NCI-H524 (cell line): ENCODE results near the gene EXOC2.

Experiments
- DNase-seq, 2 experiments: peaks; one replicate each; lab custom pipeline; 2025; lab: John Stamatoyannopoulos, UW

Gene EXOC2

DNA sequence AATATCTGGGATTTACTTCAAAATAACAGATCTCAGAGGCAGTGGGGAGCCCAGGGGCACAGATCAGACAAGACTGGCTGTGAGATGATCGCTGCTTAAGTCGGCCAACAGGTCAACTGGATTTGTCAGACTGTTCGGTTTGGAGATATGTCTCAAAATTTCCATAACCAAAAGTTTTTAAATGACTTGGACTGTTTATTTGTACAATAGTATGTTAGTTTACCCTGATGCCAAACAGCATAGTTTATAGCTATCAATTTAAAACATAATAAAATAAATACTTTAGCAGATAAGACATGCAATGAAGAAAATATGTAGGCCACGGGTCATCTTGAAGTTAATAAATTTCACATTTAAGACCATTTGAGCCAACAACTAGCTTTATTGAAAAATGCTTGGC, 174.7 kb downstream of the EXOC2 start:
- no peak for DNase-seq

GRCh38 chr6:516213-516612, 176.7 kb downstream of the EXOC2 start:
- DNase-seq, result no peak

DNA sequence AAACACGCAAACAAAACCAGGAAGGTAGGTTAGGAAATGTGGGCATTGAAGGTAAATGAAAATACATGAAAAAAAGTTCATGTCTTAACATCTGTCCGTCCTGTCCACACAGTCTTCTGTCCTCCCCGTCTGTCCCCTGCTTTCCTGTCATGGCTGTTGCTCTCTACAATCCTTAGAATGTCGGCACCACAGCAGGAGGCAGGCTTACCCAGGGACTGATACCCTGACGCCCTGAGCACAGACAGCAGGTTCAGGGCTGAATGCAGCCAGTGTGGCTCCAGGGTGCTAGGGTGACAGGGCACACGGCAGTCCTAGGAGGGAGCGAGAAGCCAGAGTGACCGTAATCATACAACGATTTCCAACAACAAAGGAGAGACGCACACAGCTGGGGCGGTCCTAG, 177.7 kb downstream of the EXOC2 start:
- no peak for DNase-seq

DNA sequence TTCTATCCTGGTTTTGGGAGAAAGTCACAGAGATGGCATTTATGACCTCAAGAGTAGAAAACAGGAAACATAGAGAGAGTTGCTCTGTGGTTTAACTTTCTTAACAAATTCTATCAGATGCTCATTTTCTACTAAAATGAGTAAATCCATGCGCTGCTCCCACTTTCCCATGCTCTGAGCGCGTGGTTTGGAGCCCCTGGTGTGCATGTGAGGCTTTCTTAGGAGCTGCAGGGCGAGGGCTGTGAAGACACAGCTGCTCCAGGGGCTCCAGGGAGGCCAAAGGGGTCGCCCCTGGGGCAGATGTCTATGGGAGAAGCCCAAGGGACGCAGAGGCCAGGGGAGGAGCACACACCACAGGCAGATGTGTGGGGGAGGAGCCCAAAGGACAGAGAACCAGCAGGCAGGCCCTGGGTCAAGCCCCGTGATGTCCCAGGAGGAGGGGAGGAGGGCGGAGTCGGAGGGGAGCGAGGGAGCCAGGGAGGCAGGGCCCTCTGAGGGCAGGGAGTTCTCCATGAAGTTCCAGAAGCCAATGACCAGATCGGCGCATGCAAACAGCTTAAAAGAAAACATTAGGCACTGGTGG, 178.5 kb downstream of the EXOC2 start:
- DNase-seq, result no peak

GRCh38 chr6:513961-514360, 179.0 kb downstream of the EXOC2 start:
- DNase-seq, result no peak

- no peak for DNase-seq
Measured at GRCh38 chr6:513058-513457, 179.9 kb downstream of the EXOC2 start.

- no peak for DNase-seq
Measured at GRCh38 chr6:511488-512137, 181.3 kb downstream of the EXOC2 start.

DNA sequence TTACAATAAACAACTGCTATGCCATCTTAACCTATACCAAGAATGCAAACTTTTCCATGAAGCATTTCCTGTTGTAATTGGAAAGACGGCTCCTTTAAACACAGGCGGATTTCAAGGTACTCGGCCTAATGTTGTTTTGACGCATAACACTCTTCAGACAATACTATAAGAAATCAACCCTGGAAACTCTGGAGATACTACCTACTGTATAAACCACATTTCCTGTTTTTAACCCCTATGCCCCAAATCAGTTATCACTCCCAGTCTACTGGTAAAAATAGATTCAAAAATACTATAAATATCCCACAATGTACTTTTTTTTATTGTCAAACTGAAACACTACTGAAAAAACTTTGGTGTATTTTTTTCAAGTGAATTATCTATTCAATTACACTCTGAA, 183.3 kb downstream of the EXOC2 start:
- DNase-seq, result no peak

- DNase-seq, result no peak
Measured at GRCh38 chr6:508614-509013, 184.3 kb downstream of the EXOC2 start.

DNA sequence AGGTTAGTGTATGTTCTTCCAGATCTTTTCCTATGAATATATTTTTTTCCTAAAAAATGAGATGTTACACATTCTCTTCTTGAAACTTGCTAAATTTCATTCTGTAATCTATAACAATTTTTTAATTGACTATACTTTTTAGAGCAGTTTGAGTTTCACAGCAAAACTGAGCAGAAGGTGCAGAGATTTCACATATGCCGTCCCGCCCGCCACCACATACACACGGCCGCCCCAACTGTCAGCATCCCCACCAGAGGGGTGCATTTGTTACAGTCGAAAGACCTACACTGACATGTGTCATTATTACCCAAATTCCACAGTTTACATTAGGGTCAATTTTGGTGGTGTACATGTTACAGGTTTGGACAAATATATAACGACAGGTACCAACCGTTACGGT, 184.9 kb downstream of the EXOC2 start:
- DNase-seq, result no peak

DNA sequence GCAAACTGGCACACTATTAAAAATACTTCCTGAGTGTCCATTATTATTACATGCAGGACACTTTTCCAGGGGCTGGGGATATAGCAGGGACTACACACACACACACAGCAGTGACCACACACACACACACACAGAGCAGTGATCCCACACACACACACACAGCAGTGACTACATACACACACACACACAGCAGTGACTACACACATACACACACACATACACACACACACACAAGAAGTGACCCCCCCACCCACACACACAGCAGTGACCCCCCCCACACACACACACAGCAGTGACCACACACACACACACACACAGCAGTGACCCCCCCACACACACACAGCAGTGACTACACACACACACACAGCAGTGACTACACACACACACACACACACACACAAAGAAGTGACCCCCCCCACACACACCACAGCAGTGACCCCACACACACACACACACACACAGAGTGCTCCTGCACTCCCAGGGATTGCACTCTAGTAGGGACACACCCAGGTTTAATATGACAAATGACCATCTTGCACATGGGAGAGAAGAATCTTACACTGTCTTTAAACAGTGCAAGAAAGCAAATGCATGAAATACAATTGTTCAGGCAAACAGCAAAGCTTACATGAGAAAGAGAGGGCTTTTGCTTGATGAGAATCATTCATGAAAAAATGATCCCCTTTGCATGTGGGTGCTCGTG, 185.9 kb downstream of the EXOC2 start:
- DNase-seq, result no peak

DNA sequence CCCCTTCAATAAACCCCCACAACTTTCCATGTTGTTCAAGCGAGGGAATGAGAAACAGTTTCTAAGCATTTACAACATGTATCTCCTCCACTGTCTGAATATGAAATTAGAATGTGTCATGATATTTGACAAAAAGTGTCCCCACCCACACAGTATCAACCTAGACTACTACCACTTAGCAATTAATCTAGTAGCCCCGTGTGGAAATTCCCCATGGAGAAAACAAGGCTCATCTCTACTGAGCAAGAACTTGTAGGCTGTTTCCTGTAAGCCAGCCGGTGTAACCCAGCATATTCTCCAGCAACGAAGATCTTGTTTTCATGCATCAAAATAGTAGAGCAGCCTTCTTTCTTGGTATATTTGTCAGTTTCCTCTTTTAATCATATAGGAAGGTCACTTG, 186.4 kb downstream of the EXOC2 start:
- DNase-seq, result no peak

- DNase-seq, result no peak
Measured at GRCh38 chr6:505374-505773, 187.6 kb downstream of the EXOC2 start.

- DNase-seq, result no peak
Measured at GRCh38 chr6:504446-504980, 188.4 kb downstream of the EXOC2 start.

DNA sequence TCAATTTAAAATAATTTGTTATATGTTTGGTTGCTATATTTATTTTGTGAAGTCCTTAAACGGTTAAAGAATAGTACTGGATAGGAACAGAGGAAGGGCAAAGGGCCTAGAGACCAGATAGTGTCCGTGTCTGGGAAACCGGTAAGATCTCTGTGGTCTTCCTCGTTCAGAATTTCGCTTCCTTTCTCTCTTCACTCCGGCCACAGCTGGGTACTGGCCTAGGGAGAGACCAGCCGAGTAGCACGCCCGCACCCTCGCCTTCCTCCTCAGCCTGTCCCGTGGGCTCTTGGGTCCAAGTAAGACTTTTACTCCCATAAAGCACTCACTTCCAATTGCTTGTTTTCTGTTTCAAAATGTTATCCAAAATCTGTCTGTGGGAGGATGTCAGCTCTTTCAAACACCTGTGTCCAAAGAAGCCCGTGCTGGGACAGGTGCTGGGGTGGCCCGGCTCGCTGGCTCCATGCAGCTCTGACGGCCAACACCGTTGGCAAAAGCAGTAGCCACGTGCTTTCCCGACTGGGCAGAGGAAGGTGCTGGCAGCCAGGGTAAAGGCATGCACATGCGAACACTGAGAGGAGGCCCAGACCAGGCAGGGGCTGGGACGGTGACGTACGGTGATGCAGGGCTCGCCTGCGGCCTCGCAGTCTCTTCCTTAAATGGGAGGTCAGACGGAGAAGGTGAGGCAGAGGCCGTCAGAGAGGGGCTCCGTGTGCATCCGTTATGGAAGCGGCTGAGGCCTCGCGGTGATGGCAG, 189.2 kb downstream of the EXOC2 start:
- DNase-seq, result no peak

GRCh38 chr6:502761-503160, 190.2 kb downstream of the EXOC2 start:
- no peak for DNase-seq

- no peak for DNase-seq
Measured at GRCh38 chr6:501891-502601, 190.9 kb downstream of the EXOC2 start.

DNA sequence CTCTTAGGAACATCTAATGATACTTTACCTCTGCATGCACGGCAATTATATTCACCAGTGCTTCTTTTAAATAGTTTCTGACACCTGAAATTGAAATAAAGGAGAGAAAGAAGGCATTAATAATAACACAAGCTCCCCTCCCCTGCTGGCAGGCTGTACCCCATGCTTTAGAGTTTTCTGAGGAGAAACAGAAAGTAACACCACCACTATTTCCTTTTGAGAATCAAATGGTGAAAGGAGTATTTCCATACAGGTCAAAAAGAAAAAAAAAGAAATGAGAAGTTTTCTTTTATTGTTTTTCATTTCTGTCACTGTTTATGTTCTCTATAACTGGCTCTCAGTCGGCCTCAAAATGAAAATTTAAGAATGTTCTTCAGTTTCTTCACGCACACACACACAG, 193.3 kb downstream of the EXOC2 start:
- no peak for DNase-seq

DNA sequence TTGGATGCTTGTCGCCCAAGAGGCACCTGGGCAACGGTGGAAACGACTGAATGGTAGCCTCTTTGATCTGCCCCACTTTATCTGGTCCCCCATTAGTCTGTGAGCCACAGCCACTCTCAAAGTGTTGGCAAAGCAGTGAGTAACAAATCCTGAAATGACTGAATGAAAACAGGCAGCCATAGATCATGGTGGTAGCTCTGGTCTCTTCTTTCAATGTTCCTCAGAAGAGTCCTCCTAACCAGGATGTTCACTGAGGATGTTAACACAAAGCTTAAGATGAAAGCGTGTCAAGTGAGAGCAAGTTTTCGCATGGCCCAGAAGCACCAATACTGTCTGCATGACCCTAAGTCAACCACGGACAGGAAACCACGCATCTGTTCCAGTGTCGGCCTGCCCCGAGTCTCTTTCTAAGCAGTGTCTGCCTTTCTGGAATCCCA, 194.1 kb downstream of the EXOC2 start:
- DNase-seq, result no peak

DNA sequence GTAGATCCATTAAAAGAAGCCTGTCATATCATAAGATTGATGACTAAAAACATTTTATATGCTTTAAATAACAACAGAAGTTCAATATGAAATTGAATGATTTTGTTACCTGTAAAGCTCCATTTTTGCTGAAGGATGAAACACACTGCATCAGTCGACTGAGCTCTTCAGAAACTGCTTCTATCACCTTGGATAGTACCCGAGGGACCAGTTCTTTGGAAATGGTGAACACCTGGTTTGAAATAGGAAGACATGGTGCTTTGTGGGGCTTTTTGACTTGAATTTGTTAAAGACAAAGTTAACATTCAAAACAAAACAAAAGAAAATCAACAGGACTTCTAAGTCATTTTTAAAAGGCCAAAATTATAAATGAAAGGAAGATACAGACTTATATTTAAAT, 195.7 kb downstream of the EXOC2 start:
- no peak for DNase-seq

DNA sequence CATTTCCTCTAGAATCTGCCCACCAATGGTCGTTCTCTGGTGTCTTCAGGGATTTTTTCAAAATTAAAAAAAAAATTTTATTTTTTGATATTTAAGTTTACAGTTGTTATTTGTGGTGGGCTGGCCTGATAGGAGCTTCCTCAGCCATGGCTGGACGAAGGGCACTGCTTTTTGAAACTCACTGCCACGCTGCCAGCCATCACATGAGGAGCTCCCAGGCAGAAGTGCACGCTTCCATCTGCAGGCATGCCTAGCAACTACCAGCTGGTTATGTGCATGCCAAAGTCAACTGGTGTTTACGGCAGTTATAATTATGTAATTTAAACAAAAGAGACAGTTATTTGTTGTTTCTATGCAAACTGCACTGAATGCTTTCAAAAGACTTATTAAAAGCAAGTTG, 196.3 kb downstream of the EXOC2 start:
- DNase-seq, result no peak

DNA sequence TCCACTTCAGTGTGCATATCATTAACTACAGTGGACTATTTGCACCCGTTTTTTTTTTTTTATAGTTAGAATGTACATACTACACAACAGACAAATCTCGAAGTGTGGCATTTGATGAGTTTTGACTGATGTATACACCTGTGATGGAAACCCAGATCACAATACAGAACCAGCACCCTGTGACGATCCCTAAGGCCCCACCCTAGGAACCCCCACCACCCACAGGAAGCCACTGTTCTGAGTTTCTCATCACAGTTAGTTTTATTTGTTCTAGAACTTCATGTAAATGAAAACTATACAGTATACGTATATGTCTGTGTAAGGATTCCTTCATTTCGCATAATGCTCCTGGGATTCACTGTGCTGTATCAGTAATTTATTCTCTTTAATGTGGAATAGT, 198.5 kb downstream of the EXOC2 start:
- DNase-seq, result no peak
